Lower leg skin (tissue), 4 donors: ENCODE measurements around the gene TRIM37. TPM values are rescaled to one million over a fixed set of nuclear protein-coding genes. Genes with fewer than 3 reads are reported as not detected.

Experiments used
- DNase-seq, 2 donors: peaks; one replicate each; pipeline ENCODE4 v3.0.0-alpha.2; 2019; ENCODE audit warnings: low spot score in 2 of 2
- H3K4me3 ChIP-seq: fragments of 200-600 bp; sonication (generic); 2 replicates; pipeline ENCODE4 v1.5.1; 2017; ENCODE audit warnings: mild to moderate bottlenecking, low read depth; ENCODE audit not compliant: poor library complexity, severe bottlenecking
- CTCF ChIP-seq, 3 donors: fragments of 450-650 bp; IDR thresholded peaks; one replicate each; pipeline ENCODE4 v1.5.1; 2016; ENCODE audit warnings: antibody characterized with exemption in 3 of 3, mild to moderate bottlenecking in 3 of 3, moderate library complexity in 2 of 3
- POLR2A ChIP-seq, 2 donors: fragments of 450-650 bp; IDR thresholded peaks; one replicate each; pipeline ENCODE4 v1.6.1; 2016 to 2017; ENCODE audit warnings: antibody characterized with exemption in 2 of 2, mild to moderate bottlenecking in 1 of 2, moderate library complexity in 1 of 2
- WGBS, 2 donors: methylation state at CpG; one replicate each; pipeline ENCODE4 v1.1.5; 2018; 5-methylcytosine and 5-hydroxymethylcytosine counted together
- intact Hi-C: fragments of 100-400 bp; cut with DNase I; formaldehyde crosslinking; loops from one replicate; pipeline ENCODE4 v1.15.0; 2023; ENCODE audit warnings: low total_unique reads
- total RNA-seq, 4 donors: library from RNA; depleted of rRNA; stranded (reverse); fragments of >200 nt; gene quantifications; one replicate each; pipeline ENCODE4 v1.1.0, GENCODE V29; 2016

TRIM37 gene
- total RNA-seq, 4 donors from 2014 or later = 10.3 to 18.0 (median 13.9) TPM

DNA sequence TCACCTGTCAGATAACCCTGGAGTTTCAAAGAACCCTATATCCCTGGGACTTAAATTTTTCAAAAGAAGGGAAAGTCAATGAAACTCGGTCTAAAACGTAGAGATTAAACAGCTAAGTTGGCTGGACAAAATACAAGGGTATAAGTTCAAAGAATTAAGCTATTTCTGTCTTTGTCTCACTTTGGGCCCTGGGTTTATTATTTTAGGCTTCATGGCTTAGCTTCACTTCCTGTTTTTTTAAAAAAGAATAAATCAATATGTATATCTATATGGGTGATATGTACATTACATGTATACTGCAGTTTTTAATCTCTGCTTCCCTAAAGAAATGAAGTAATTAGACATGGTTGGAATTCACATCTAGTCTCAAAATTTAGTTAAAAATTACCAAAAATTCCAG lies 132.3 kb downstream of the TRIM37 start:
- DNase-seq = no peak
- 77 to 81% methylated on average over 2 of the region's 2 CpGs for WGBS, 2 donors
- no peak overlapping the region for H3K4me3 ChIP-seq
- no peak for TF ChIP-seq POLR2A (IDR thresholded peaks at IDR 0.05)
- TF ChIP-seq CTCF (IDR thresholded peaks at IDR 0.05) = no peak
- intact Hi-C loops = no loop called here

GRCh38 chr17:58970609-58971450 lies 135.8 kb downstream of the TRIM37 start:
- no peak for DNase-seq
- no peak overlapping the region for H3K4me3 ChIP-seq
- WGBS, 2 donors = 69 to 72% methylated on average over 7 of the region's 7 CpGs
- no peak for TF ChIP-seq POLR2A (IDR thresholded peaks at IDR 0.05)
- TF ChIP-seq CTCF (IDR thresholded peaks at IDR 0.05) = no peak
- intact Hi-C loops = no loop called here

DNA sequence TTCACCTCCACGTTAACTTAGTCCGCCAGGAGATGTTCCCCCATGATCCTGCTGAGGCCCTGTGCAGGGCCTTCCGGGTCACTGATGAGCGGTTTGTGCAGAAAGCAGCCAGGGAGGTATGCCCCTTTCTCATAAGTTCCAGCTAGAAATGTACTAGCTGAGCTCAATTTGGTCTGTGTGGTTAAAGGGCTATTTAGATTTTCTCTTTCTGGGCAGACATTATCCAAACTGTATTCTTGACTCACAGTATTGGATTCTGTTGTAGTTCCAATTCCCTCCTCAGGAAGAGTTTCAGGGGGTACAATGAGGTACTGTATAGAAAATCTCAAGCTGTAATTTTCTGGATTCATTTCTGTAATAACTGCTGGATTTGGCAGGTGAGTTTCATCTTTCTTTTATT lies 137.1 kb downstream of the TRIM37 start:
- WGBS, 2 donors = 92 to 97% methylated on average over 4 of the region's 4 CpGs
- intact Hi-C loops = no loop called here
- H3K4me3 ChIP-seq = no peak overlapping the region
- TF ChIP-seq CTCF (IDR thresholded peaks at IDR 0.05) = no peak
- TF ChIP-seq POLR2A (IDR thresholded peaks at IDR 0.05) = no peak
- DNase-seq = no peak

GRCh38 chr17:58969156-58969555 lies 137.5 kb downstream of the TRIM37 start:
- intact Hi-C loops = no loop called here
- 41 to 43% methylated on average over 1 of the region's 1 CpG for WGBS, 2 donors
- no peak for DNase-seq

GRCh38 chr17:58968426-58969061 lies 138.1 kb downstream of the TRIM37 start:
- TF ChIP-seq CTCF (IDR thresholded peaks at IDR 0.05) (no peak), POLR2A (IDR thresholded peaks at IDR 0.05) (no peak)
- 77 to 82% methylated on average over 4 of the region's 4 CpGs for WGBS, 2 donors
- intact Hi-C loops = no loop called here

More at GRCh38 chr17:58969156-58969555, 137.5 kb downstream of the TRIM37 start:
- no peak for TF ChIP-seq POLR2A (IDR thresholded peaks at IDR 0.05)
- TF ChIP-seq CTCF (IDR thresholded peaks at IDR 0.05) = no peak
- H3K4me3 ChIP-seq = no peak overlapping the region

More at GRCh38 chr17:58968426-58969061, 138.1 kb downstream of the TRIM37 start:
- no peak overlapping the region for H3K4me3 ChIP-seq
- DNase-seq = no peak
